Kidney (tissue), 14 donors: Measurements from ENCODE around the gene SMAD7. TPM values are rescaled to one million over a fixed set of nuclear protein-coding genes. Genes with fewer than 3 reads are reported as not detected.

ENCODE experiments used
- DNase-seq, 5 donors: peaks; one replicate each; pipeline ENCODE4 v3.0.0-alpha.2; 2013 to 2020
- FAIRE-seq: peaks from 2 replicates; lab custom pipeline; 2012; peaks lifted over from hg19 to GRCh38; lab: Jason Lieb, UNC
- H3K27ac ChIP-seq, 2 donors: one replicate each; pipeline ENCODE4 v1.7.0; 2013; ENCODE audit warnings: low read depth in 2 of 2, low read length in 2 of 2, inconsistent platforms in 1 of 2
- H3K27me3 ChIP-seq: one replicate; pipeline ENCODE4 v1.7.1; 2013; ENCODE audit warnings: low read length, inconsistent platforms; ENCODE audit not compliant: control insufficient read depth, insufficient read depth
- H3K36me3 ChIP-seq, 3 donors: one replicate each; pipeline versions ENCODE4 v1.7.0 to v1.7.1; 2013; ENCODE audit warnings: low read length in 3 of 3, control low read depth in 1 of 3, inconsistent platforms in 1 of 3; ENCODE audit not compliant: insufficient read depth in 3 of 3, control insufficient read depth in 2 of 3
- H3K4me1 ChIP-seq, 3 donors: one replicate each; pipeline versions ENCODE4 v1.7.0 to v1.7.1; 2013; ENCODE audit warnings: low read length in 3 of 3, inconsistent platforms in 1 of 3, low read depth in 1 of 3; ENCODE audit not compliant: control insufficient read depth in 2 of 3, insufficient read depth in 2 of 3
- H3K4me3 ChIP-seq, 3 donors: one replicate each; pipeline versions ENCODE4 v1.7.0 to v1.8.1; 2013; ENCODE audit warnings: low read length in 3 of 3, control low read depth in 1 of 3, inconsistent platforms in 1 of 3
- H3K9ac ChIP-seq, 3 donors: one replicate each; pipeline versions ENCODE4 v1.7.0 to v1.7.1; 2013; ENCODE audit warnings: low read length in 3 of 3, control low read depth in 1 of 3, inconsistent platforms in 1 of 3
- H3K9me3 ChIP-seq, 3 donors: one replicate each; pipeline versions ENCODE4 v1.7.0 to v1.7.1; 2013; ENCODE audit warnings: low read length in 3 of 3, control low read depth in 1 of 3, inconsistent platforms in 1 of 3; ENCODE audit not compliant: control insufficient read depth in 2 of 3, insufficient read depth in 1 of 3
- intact Hi-C: fragments of 100-400 bp; cut with DNase I; formaldehyde crosslinking; loops from one replicate; pipeline ENCODE4 v1.11.1; 2022
- polyA plus RNA-seq: library from polyadenylated mRNA; stranded (reverse); fragments of 350-450 nt; fragmentation: Illumina TruSeq; extraction: RNeasy Lipid Tissue Mini Kit (QIAGEN cat#74804); gene quantifications from one replicate; pipeline ENCODE4 v1.2.3, GENCODE V29; 2014; ENCODE audit warnings: low read depth, low replicate concordance; ENCODE audit not compliant: insufficient read depth
- total RNA-seq: library from RNA; stranded (reverse); fragmentation: NEBNext Ultra II Directional; extraction: Animal tissue kit (Norgen Biotek cat#: 25700); gene quantifications from one replicate; pipeline ENCODE4 v1.2.1, GENCODE V29; 2021
- TF ChIP-seq, protein P1 (sequence below): IDR thresholded peaks from 3 replicates; pipeline ENCODE4 v1.5.1; 2012; ENCODE audit warnings: mild to moderate bottlenecking, moderate library complexity, borderline replicate concordance; ENCODE audit not compliant: insufficient read depth; ENCODE audit errors: extremely low read depth
- donor health status: control.
- donor health status: control.
- donor health status: control.
- donor health status: control.
- donor health status: control.
- donor health status: DM: yes; HTN: yes; CAD: no.
- donor health status: Normal renal cell carcinoma (clear cell type).

The SMAD7 gene
- total and polyA plus RNA-seq, 2 donors from 2014 or later: 17.3 to 32.6 TPM

- no peak for FAIRE-seq
- H3K4me3 ChIP-seq: peak overlapping the region in 1 of 3 donors; percentile 35
Observed at GRCh38 chr18:48937869-48938750, 12.7 kb downstream of the SMAD7 start.

DNA sequence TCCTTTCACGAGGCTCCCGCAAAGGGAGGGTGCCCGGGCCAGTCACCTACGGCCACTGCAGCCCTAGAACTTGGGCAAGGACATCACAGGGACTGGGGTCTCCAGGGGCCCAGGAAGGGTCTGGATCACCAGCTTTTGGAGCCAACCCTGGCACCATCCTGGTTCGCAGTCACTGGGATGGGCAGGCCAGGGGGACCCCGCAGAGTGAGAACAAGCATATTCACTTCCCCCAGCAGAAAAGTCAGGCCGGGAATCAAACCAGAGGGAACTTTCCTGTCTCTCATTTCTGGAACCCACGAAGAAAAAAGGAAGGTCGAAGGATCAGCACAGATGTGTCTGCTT is 15.4 kb downstream of the SMAD7 start:
- DNase-seq: no peak
- peak overlapping the region; percentile 86 to 90 for H3K27ac ChIP-seq
- H3K9ac ChIP-seq: peak overlapping the region in 1 of 3 donors; percentile 72
- no peaks in the 10 kb centered on the region for H3K9me3 ChIP-seq
- FAIRE-seq: no peak
- H3K27me3 ChIP-seq: no peaks in the 10 kb centered on the region
- intact Hi-C loops: no loop called here
- TF ChIP-seq, protein P1, sequence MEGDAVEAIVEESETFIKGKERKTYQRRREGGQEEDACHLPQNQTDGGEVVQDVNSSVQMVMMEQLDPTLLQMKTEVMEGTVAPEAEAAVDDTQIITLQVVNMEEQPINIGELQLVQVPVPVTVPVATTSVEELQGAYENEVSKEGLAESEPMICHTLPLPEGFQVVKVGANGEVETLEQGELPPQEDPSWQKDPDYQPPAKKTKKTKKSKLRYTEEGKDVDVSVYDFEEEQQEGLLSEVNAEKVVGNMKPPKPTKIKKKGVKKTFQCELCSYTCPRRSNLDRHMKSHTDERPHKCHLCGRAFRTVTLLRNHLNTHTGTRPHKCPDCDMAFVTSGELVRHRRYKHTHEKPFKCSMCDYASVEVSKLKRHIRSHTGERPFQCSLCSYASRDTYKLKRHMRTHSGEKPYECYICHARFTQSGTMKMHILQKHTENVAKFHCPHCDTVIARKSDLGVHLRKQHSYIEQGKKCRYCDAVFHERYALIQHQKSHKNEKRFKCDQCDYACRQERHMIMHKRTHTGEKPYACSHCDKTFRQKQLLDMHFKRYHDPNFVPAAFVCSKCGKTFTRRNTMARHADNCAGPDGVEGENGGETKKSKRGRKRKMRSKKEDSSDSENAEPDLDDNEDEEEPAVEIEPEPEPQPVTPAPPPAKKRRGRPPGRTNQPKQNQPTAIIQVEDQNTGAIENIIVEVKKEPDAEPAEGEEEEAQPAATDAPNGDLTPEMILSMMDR: no peak
- H3K4me1 ChIP-seq: peaks cover 22 to 85% (median 76%) of the 10 kb centered on the region in 3 donors
- H3K36me3 ChIP-seq: peaks cover 0 to 13% (median 3%) of the 10 kb centered on the region in 3 donors
- H3K4me3 ChIP-seq: peak overlapping the region in 1 of 3 donors; percentile 29

More at GRCh38 chr18:48937869-48938750, 12.7 kb downstream of the SMAD7 start:
- Histone ChIP-seq H3K27ac (peak overlapping the region; percentile 82 to 92), H3K4me1 (peaks cover 18 to 83% (median 75%) of the 10 kb centered on the region in 3 donors), H3K9ac (peak overlapping the region in 1 of 3 donors; percentile 62), H3K27me3 (no peaks in the 10 kb centered on the region), H3K9me3 (no peaks in the 10 kb centered on the region), H3K36me3 (peaks cover 3 to 27% (median 3%) of the 10 kb centered on the region in 3 donors)
- intact Hi-C loops: no loop called here
- no peak for DNase-seq
- TF ChIP-seq, protein P1: no peak

- FAIRE-seq: no peak
- TF ChIP-seq, protein P1: no peak
- H3K27me3 ChIP-seq: no peaks in the 10 kb centered on the region
- H3K27ac ChIP-seq: peak overlapping the region; percentile 86 to 90
- DNase-seq: peak in 2 of 5 donors; percentile 27 to 87
- no peaks in the 10 kb centered on the region for H3K9me3 ChIP-seq
- intact Hi-C loops: no loop called here
- peak overlapping the region in 1 of 3 donors; percentile 29 for H3K4me3 ChIP-seq
- H3K9ac ChIP-seq: peak overlapping the region in 1 of 3 donors; percentile 72
- H3K4me1 ChIP-seq: peaks cover 17 to 83% (median 75%) of the 10 kb centered on the region in 3 donors
- H3K36me3 ChIP-seq: peaks cover 0 to 10% (median 3%) of the 10 kb centered on the region in 3 donors
Observed at GRCh38 chr18:48934723-48935432, 15.9 kb downstream of the SMAD7 start.
